Measurements from ENCODE around the gene PAPOLB. TPM values are rescaled to one million over a fixed set of nuclear protein-coding genes. Genes with fewer than 3 reads are reported as not detected.

PAPOLB gene
- total RNA-seq, 1 donor from 2014 or later, result 0.24 TPM

- intact Hi-C loops (cut with DNase I), result no loop called here
- Histone ChIP-seq H3K4me1 (no peaks in the 10 kb centered on the region), H3K27me3 (ENCODE audit: low read depth) (peaks cover 5% of the 10 kb centered on the region), H3K36me3 (peaks cover 10% of the 10 kb centered on the region), H3K4me3 (peak overlapping the region; percentile 32), H3K27ac (no peak overlapping the region), H3K9me3 (no peaks in the 10 kb centered on the region)
- DNase-seq (no peak), ATAC-seq (no peak)
- no peak for TF ChIP-seq CTCF (IDR thresholded peaks at IDR 0.05)
Measured at GRCh38 chr7:4809666-4810065, 52.2 kb downstream of the PAPOLB start.

- DNase-seq, result peak; percentile 39
- Histone ChIP-seq H3K4me1 (no peaks in the 10 kb centered on the region), H3K4me3 (peak overlapping the region; percentile 32), H3K27ac (no peak overlapping the region), H3K27me3 (ENCODE audit: low read depth) (peaks cover 5% of the 10 kb centered on the region), H3K36me3 (peaks cover 7% of the 10 kb centered on the region), H3K9me3 (no peaks in the 10 kb centered on the region)
- no peak for ATAC-seq
- intact Hi-C loops (cut with DNase I), result no loop called here
- TF ChIP-seq CTCF (IDR thresholded peaks at IDR 0.05), result no peak
Measured at GRCh38 chr7:4809091-4809591, 52.7 kb downstream of the PAPOLB start.

GRCh38 chr7:4808565-4808964 lies 53.3 kb downstream of the PAPOLB start:
- Histone ChIP-seq H3K9me3 (no peaks in the 10 kb centered on the region), H3K4me3 (no peak overlapping the region), H3K27ac (no peak overlapping the region), H3K27me3 (ENCODE audit: low read depth) (peaks cover 5% of the 10 kb centered on the region), H3K4me1 (no peaks in the 10 kb centered on the region), H3K36me3 (peaks cover 7% of the 10 kb centered on the region)
- no peak for TF ChIP-seq CTCF (IDR thresholded peaks at IDR 0.05)
- DNase-seq (peak; percentile 40), ATAC-seq (no peak)
- intact Hi-C loops (cut with DNase I), result no loop called here

GRCh38 chr7:4808026-4808425 lies 53.8 kb downstream of the PAPOLB start:
- no peak for ATAC-seq
- H3K27ac ChIP-seq, result no peak overlapping the region

More at GRCh38 chr7:4808026-4808425, 53.8 kb downstream of the PAPOLB start:
- H3K27me3 ChIP-seq (ENCODE audit: low read depth), result peaks cover 5% of the 10 kb centered on the region
- no peaks in the 10 kb centered on the region for H3K9me3 ChIP-seq
- H3K4me3 ChIP-seq, result no peak overlapping the region
- DNase-seq, result no peak
- H3K4me1 ChIP-seq, result no peaks in the 10 kb centered on the region
- intact Hi-C loops (cut with DNase I), result no loop called here
- no peak for TF ChIP-seq CTCF (IDR thresholded peaks at IDR 0.05)
- H3K36me3 ChIP-seq, result peaks cover 4% of the 10 kb centered on the region

Other genes with a start within 250 kb of the PAPOLB start
- 28.8 TPM for gene FOXK1, start 179.7 kb downstream of the PAPOLB start, total RNA-seq
- gene AP5Z1, start 86.4 kb downstream of the PAPOLB start, total RNA-seq, result 50.4 TPM
- 9.7 TPM for gene RADIL, start 21.7 kb upstream of the PAPOLB start, total RNA-seq
- not detected for gene MMD2, start 97.2 kb upstream of the PAPOLB start, total RNA-seq
- gene RBAK, start 183.8 kb upstream of the PAPOLB start, total RNA-seq, result 10.4 TPM